HFF-Myc (cell line): Measurements from ENCODE around the gene TENT4A.

Experiments used
- DNase-seq: peaks from one replicate; pipeline ENCODE4 v3.0.0-alpha.2; 2011; ENCODE audit warnings: low read depth; ENCODE audit errors: extremely low read depth
- H3K4me3 ChIP-seq: replicated peaks from 2 replicates; pipeline ENCODE4 v1.5.1; 2011; ENCODE audit warnings: low read depth, mild to moderate bottlenecking, control low read depth, low read length
- TF ChIP-seq, protein P1 (sequence below): IDR thresholded peaks from 2 replicates; pipeline ENCODE4 v1.5.1; 2012; ENCODE audit warnings: mild to moderate bottlenecking, low read depth, low read length, control low read depth; ENCODE audit errors: missing control alignments

The TENT4A gene

DNA sequence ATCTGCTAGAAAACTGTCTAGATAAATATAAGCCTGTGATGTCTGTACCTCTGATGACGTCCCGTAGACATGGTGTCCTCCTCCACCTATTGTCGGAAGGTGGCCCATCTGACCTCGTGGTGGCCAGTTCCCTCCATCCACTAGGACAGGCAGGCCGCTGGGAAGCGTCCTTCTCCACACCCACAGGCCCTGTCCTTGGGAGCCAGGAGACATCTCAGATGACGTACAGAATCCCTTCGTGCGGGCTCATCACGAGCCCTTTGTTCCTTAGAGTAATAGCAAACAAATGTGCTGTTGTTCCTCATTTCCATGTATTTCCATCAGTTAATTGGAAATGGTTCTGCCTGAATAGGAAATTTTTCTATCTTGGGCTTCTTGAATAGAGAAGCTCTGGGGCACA, 38.3 kb upstream of the TENT4A start:
- DNase-seq: no peak
- H3K4me3 ChIP-seq: no peak overlapping the region
- TF ChIP-seq, protein P1, sequence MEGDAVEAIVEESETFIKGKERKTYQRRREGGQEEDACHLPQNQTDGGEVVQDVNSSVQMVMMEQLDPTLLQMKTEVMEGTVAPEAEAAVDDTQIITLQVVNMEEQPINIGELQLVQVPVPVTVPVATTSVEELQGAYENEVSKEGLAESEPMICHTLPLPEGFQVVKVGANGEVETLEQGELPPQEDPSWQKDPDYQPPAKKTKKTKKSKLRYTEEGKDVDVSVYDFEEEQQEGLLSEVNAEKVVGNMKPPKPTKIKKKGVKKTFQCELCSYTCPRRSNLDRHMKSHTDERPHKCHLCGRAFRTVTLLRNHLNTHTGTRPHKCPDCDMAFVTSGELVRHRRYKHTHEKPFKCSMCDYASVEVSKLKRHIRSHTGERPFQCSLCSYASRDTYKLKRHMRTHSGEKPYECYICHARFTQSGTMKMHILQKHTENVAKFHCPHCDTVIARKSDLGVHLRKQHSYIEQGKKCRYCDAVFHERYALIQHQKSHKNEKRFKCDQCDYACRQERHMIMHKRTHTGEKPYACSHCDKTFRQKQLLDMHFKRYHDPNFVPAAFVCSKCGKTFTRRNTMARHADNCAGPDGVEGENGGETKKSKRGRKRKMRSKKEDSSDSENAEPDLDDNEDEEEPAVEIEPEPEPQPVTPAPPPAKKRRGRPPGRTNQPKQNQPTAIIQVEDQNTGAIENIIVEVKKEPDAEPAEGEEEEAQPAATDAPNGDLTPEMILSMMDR: no peak

DNA sequence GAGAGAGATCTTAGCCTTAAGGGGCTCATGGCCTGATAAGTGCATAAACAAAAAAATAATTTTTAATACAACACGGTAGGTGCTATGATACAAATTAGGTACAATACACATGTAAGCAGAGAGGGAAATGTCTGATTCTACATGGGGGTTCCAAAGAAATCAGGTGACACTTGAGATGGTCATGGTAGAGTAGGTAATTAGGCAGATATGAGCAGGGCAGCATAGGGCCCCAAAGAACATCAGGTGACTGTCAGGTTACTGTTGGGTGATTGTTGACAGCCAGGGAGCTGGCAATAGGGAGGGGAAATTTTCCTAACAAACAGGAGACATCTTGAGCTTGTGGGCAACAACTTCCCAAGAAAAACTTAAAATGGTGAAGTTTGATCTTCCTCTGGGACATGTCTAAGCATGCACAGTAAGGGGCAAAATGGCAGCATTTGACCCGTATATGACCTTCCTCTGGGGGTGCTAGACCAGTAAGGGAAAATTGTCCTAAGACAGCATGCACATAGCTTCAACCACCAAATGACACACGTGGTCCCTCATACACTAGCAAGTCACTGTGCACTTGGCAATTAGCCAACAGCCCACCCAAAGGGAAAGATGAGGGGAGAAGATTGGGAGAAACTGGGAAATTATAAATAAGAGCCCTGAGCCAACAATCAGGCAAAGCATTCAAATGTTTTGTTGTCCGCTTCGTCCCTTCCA, 37.3 kb upstream of the TENT4A start:
- TF ChIP-seq, protein P1: peak; percentile 17
- no peak overlapping the region for H3K4me3 ChIP-seq
- no peak for DNase-seq

DNA sequence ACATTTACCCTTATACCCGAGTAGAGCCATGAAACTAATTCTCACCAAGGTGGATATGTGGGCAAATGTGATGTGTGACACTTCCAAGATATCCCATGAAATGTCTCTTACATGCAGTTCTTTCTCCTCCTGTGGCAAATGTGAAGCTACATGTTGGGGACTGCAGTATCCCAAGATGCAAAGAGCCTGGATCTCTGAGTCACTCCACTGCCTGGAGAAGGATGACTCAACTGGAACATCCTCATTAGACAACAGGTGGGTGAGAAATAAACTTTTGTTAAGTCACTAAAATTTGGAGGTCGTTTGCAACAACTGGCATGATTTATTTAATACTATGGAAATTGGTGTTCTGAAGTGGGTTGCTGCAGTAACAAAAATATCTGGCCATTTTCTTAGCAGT, 36.5 kb upstream of the TENT4A start:
- H3K4me3 ChIP-seq: no peak overlapping the region
- TF ChIP-seq, protein P1: no peak
- no peak for DNase-seq

DNA sequence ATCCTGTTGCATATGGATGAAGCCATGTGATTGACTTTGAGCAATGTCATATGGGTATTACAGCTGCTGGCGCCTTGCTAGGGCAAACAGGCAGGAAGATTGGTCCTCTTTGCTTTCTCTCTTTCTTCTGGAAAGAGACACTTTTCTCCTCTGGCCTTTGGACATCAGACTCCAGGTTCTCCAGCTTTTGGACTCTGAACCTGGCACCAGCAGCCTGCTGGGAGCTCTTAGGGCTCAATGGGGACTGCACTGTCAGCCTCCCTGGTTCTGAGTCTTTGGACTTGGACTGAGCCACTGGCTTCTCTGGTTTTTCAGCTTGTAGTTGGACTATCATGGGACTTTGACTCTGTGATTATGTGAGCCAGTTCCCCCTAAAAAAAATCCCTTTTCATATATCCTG, 34.8 kb upstream of the TENT4A start:
- H3K4me3 ChIP-seq: no peak overlapping the region
- TF ChIP-seq, protein P1: no peak
- DNase-seq: no peak

DNA sequence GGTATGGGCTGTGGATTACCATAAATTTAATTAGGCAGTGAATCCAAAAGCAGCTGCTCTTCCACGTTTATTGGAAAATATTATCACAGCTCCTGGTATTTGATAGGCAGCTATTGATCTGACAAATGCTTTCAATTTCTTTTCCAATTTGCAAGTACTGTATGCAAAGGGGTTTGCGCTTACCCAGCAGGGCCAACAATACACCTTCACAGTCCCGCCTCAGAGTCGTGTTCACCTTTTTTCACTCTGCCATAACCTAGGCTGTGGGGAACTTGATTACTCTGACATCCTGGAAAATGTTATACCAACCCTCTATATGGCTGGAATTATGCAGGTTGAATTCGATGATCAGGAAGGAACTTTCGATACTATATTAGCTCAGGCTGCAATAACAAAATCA, 32.3 kb upstream of the TENT4A start:
- TF ChIP-seq, protein P1: no peak
- H3K4me3 ChIP-seq: no peak overlapping the region
- no peak for DNase-seq

DNA sequence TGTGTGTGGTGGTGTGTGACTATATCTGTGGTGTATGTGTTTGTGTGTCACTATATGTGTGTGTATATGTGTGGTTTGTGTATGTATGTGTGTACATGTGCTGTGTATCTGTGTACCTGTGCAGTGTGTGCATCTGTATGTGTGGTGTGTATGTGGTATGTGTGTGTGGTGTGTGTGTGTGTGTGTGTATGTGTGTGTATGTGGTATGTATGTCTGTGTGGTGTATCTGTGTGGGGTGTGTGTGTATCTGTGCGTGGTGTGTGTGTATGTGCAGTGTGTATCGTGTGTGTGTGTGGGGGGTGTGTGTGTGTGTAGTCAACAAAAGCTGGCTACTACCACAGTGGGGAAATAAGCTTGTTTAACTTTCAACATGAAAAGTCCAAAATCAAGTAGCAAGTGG, 31.6 kb upstream of the TENT4A start:
- DNase-seq: no peak
- H3K4me3 ChIP-seq: no peak overlapping the region
- TF ChIP-seq, protein P1: no peak

DNA sequence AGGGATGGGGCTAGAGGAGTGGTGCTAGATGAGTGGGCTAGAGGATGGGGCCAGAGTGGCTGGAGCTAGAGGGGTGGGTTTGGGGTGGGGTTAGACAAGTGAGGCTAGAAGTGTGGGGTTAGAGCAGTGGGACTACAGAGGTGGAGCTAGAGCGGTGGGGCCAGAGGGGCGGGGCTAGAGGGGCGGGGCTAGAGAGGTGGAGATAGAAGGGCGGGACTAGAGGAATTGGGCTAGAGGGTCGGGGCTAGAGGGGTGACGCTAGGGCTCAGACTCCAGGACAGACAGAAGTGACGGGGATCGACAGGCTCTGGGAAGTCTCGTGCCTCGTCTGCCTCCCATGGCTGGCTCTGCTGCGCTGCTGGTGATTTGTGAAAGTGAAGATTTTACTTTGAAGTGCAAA, 31.0 kb upstream of the TENT4A start:
- TF ChIP-seq, protein P1: no peak
- no peak overlapping the region for H3K4me3 ChIP-seq
- DNase-seq: no peak
